Fibroblast of lung (primary cell): Measurements from ENCODE around the gene KIF4A.

Source experiments
- CTCF ChIP-seq, 2 donors: IDR thresholded peaks in 1 of 2; conservative IDR thresholded peaks in 1 of 2; 1 replicate in 1 of 2; 2 replicates in 1 of 2; pipeline ENCODE4 v1.5.1; 2011 to 2012; ENCODE audit warnings: low read length in 2 of 2, control low read depth in 1 of 2, inconsistent platforms in 1 of 2, low read depth in 1 of 2, mild to moderate bottlenecking in 1 of 2
- EZH2 ChIP-seq: IDR thresholded peaks from 2 replicates; pipeline ENCODE4 v1.5.1; 2012; ENCODE audit warnings: low read length, control low read depth, mild to moderate bottlenecking; ENCODE audit errors: missing control alignments

GRCh38 chrX:70421618-70422017 is 131.7 kb downstream of the KIF4A start:
- TF ChIP-seq CTCF (conservative IDR thresholded peaks at IDR 0.05 in 1 of 2, IDR thresholded peaks at IDR 0.05 in 1 of 2; ENCODE audit: low read depth in 1 of 2, low read length in 2 of 2): no peak
- TF ChIP-seq EZH2: no peak
